ENCODE results near the gene ATG4D.

Gene ATG4D

GRCh38 chr19:10565028-10565566 is 21.4 kb downstream of the ATG4D start (continued):
- TF ChIP-seq ZNF449 (tag by site-specific recombination; IDR thresholded peaks at IDR 0.05) = peak; percentile 15; the same call in 1 of the 2 replicates
- no peak for TF ChIP-seq ZNF555 (tag by site-specific recombination; conservative IDR thresholded peaks at IDR 0.05)

DNA sequence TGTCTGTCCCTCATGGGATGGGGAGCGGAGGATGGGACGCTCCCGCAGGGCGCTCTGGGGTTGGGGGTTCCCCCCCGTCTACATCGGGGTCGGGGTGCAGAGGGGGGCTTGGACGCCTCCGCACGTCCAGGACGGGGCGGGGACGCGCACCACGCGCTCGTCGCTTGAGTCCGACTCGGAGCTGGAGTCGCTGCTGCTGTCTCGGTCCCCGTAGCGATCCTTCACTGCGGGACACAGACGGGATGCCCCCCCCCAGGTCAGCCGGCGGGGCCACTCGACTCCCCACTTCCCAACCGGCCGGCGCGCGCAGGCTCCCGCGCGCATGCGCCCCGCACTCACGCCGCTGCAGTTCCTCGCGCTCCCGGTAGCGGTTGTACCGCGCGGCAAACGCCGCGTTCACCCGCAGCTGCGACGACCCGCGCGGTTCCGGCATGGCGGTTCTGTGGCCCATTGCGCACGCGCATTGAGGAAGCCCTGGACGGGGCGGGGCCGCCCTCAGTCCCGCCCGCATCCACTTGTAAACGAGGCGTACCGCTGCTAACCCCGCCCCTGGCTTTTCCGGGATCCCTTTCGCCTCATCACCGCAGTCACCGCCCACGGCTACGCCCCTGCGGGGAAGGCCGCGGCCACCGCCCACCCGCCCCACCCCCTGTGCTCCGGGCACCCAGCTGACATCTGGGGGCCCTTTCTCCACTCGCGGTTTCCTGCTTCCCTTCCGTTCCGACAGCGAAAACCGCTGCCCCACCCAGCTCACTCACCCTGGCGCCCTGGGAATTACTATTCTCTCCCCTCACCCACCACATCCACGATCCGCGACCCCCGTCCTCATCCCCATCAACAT is 22.1 kb downstream of the ATG4D start, which contains the start of gene KRI1:
TSS of gene KRI1 (minus strand) at position 444 of the 841 bp plus-strand sequence. CDS start at position 433, 11 bp downstream.
- Histone ChIP-seq H3K36me3 (ENCODE audit: control insufficient read depth in 2 of 2, insufficient read depth in 1 of 2, low read length in 2 of 2) (peaks cover 15 to 24% of the 10 kb centered on the region in 2 experiments; a peak in 2 of 3 replicates), H3K27ac (ENCODE audit: extremely low read depth, low read depth, low read length) (peak within 1 kb of the TSS; percentile 75; the same call in 1 of the 2 replicates), H3K9me3 (ENCODE audit: control insufficient read depth, insufficient read depth, low read depth, low read length) (no peaks in the 10 kb centered on the region), H3K4me1 (ENCODE audit: control insufficient read depth, insufficient read depth, low read length) (peaks cover 13% of the 10 kb centered on the region), H3K4me3 (ENCODE audit: low read depth, low read length) (peak within 1 kb of the TSS; percentile 92)
- CTCF ChIA-PET = interaction anchor here (0.8 to 1.1 kb wide), 5 partner anchors 15 to 299 kb away, joined by 3 to 5 read pairs (median 3); no protein-coding TSS in a partner anchor
- POLR2A ChIA-PET = interaction anchor here (0.6 to 1.4 kb wide), 5 partner anchors 10 to 67 kb away, joined by 3 to 5 read pairs (median 3); no protein-coding TSS in a partner anchor
- TF ChIP-seq ZXDB (tag by site-specific recombination; IDR thresholded peaks at IDR 0.05) (0 out of 2 replicates have a peak, but pooled peaks have one; percentile 28), SETDB1 (IDR thresholded peaks at IDR 0.05; ENCODE audit: insufficient read length, low read length) (no peak), EGR2 (tag by site-specific recombination; IDR thresholded peaks at IDR 0.05; ENCODE audit: low read depth) (peak; percentile 92), ZNF175 (tag by site-specific recombination; IDR thresholded peaks at IDR 0.05) (0 out of 2 replicates have a peak, but pooled peaks have one; percentile 15), ZNF654 (tag by site-specific recombination; IDR thresholded peaks at IDR 0.05; ENCODE audit: low read depth) (no peak), ZNF558 (tag by site-specific recombination; IDR thresholded peaks at IDR 0.05) (no peak), ZNF2 (tag by site-specific recombination; IDR thresholded peaks at IDR 0.05) (peak; percentile 73; the same call in 1 of the 2 replicates), YY2 (tag by site-specific recombination; IDR thresholded peaks at IDR 0.05) (peak; percentile 71), KLF17 (tag by site-specific recombination; IDR thresholded peaks at IDR 0.05) (0 out of 2 replicates have a peak, but pooled peaks have one; percentile 21), ZNF529 (tag by site-specific recombination; IDR thresholded peaks at IDR 0.05; ENCODE audit: insufficient replicate concordance) (no peak), ZFHX2 (tag by site-specific recombination; conservative IDR thresholded peaks at IDR 0.05) (peak; percentile 96), TRIM28 (IDR thresholded peaks at IDR 0.05; ENCODE audit: borderline replicate concordance, low read length) (no peak), ZNF830 (tag by site-specific recombination; IDR thresholded peaks at IDR 0.05; ENCODE audit: low read depth) (no peak), KLF16 (tag by site-specific recombination; IDR thresholded peaks at IDR 0.05) (peak; percentile 91), ZNF561 (tag by site-specific recombination; IDR thresholded peaks at IDR 0.05; ENCODE audit: borderline replicate concordance) (peak; percentile 75; the same call in 1 of the 2 replicates), ZNF777 (tag by site-specific recombination; IDR thresholded peaks at IDR 0.05; ENCODE audit: borderline replicate concordance) (peak; percentile 58; the same call in 1 of the 2 replicates), ATF2 (tag by site-specific recombination; IDR thresholded peaks at IDR 0.05; ENCODE audit: low read depth) (no peak), ZNF292 (tag by site-specific recombination; IDR thresholded peaks at IDR 0.05; ENCODE audit: borderline replicate concordance, low read depth) (no peak), ZFP69B (tag by site-specific recombination; IDR thresholded peaks at IDR 0.05) (0 out of 2 replicates have a peak, but pooled peaks have one; percentile 12), ZNF530 (tag by site-specific recombination; IDR thresholded peaks at IDR 0.05; ENCODE audit: low read depth) (no peak), ZNF624 (tag by site-specific recombination; IDR thresholded peaks at IDR 0.05) (no peak), ZIC2 (tag by site-specific recombination; IDR thresholded peaks at IDR 0.05) (peak; percentile 10; the same call in 1 of the 2 replicates)
- TF ChIP-seq, protein P1, sequence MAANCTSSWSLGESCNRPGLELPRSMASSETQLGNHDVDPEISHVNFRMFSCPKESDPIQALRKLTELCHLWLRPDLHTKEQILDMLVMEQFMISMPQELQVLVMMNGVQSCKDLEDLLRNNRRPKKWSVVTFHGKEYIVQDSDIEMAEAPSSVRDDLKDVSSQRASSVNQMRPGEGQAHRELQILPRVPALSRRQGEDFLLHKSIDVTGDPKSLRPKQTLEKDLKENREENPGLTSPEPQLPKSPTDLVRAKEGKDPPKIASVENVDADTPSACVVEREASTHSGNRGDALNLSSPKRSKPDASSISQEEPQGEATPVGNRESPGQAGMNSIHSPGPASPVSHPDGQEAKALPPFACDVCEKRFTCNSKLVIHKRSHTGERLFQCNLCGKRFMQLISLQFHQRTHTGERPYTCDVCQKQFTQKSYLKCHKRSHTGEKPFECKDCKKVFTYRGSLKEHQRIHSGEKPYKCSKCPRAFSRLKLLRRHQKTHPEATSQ (tag by site-specific recombination; IDR thresholded peaks at IDR 0.05) = no peak
- TF ChIP-seq, protein P2, sequence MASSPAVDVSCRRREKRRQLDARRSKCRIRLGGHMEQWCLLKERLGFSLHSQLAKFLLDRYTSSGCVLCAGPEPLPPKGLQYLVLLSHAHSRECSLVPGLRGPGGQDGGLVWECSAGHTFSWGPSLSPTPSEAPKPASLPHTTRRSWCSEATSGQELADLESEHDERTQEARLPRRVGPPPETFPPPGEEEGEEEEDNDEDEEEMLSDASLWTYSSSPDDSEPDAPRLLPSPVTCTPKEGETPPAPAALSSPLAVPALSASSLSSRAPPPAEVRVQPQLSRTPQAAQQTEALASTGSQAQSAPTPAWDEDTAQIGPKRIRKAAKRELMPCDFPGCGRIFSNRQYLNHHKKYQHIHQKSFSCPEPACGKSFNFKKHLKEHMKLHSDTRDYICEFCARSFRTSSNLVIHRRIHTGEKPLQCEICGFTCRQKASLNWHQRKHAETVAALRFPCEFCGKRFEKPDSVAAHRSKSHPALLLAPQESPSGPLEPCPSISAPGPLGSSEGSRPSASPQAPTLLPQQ (tag by site-specific recombination; IDR thresholded peaks at IDR 0.05) = peak; percentile 15
